HG03342 (cell line): ENCODE results near the gene C2orf69.

Experiments
- ATAC-seq: cut with Tn5 transposase; IDR thresholded peaks from one replicate; pipeline ENCODE4 v1.9.1; 2021; ENCODE audit warnings: mild to moderate bottlenecking, moderate library complexity; ENCODE audit not compliant: unreplicated experiment

C2orf69 gene, protein sequence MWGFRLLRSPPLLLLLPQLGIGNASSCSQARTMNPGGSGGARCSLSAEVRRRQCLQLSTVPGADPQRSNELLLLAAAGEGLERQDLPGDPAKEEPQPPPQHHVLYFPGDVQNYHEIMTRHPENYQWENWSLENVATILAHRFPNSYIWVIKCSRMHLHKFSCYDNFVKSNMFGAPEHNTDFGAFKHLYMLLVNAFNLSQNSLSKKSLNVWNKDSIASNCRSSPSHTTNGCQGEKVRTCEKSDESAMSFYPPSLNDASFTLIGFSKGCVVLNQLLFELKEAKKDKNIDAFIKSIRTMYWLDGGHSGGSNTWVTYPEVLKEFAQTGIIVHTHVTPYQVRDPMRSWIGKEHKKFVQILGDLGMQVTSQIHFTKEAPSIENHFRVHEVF

DNA sequence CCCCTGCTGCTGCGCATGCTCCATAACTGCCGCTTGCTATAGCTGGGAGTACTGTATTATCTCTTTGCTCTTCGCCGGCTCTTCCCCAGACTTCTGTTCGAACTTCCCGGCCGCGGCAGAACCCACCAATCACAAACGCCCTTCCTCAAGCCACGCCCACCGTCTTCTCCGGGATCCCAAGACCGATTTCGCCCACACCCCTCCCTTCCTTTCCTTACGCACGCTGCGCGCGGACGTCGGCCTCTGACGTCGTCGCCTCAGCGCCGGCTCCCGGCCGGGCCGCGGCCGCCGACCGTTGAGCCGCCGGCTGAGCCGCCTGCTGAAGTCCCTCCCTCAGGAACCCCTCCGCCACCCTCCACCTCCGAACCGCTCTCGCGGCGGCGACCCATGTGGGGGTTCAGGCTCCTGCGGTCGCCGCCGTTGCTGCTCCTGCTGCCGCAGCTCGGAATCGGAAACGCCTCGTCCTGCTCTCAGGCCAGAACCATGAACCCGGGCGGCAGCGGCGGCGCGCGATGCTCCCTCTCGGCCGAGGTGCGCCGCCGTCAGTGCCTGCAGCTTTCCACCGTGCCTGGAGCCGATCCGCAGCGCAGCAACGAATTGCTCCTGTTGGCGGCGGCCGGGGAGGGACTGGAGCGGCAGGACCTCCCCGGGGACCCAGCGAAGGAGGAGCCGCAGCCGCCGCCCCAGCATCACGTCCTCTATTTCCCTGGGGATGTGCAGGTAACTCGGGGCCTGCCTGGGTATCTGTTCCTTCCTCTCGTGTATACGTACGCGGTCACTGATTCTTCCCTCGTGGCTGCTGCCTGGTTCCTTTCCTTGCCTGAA, at the start of gene C2orf69:
Gene C2orf69 (plus strand): TSS at position 242 of the 825 bp plus-strand sequence. CDS start 146 bp downstream, at position 388.
- ATAC-seq, result peak; percentile 87

- ATAC-seq, result no peak
These were observed 48.3 kb upstream of the C2orf69 start for GRCh38 chr2:199862788-199863187.

- no peak for ATAC-seq
These were observed 45.2 kb upstream of the C2orf69 start for GRCh38 chr2:199865905-199866304.

DNA sequence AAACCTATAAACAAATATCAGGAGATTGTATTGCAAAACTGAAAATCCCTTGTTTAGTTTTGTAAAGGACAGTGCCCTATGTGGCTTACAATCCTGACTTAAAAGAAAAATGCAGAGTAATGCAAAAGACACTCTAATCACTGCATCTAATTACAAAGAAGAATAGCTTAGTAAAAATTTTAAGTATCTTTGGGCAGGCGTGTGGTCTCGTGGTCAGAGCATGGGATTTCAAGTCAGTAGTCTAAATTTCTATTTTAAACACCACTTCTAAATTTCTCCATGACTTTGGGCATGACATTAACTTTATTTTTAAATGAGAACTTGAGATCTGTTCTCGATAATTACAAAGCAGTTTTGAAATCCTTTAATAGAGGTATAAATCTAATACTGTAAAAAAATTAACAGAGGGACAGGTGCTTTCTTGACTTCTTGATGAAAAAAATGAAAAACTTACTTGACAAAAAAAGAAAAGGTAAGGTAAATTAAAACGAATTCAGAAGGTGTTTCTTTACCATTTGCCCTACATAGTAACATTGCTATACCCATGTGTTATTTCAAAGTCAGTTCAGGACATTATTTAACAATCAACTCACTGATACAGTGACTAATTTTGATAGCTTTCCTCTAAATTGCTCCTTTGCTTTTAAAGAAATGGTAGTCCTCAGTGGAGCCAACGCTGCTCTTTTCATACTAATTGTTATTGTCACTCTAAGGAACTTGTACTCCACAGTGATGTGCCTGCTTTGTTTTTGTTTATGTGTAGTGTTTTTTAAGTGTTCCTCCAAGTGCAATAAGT, 42.5 kb upstream of the C2orf69 start:
- no peak for ATAC-seq

GRCh38 chr2:199869227-199869541, 41.9 kb upstream of the C2orf69 start:
- no peak for ATAC-seq

GRCh38 chr2:199869653-199870052, 41.4 kb upstream of the C2orf69 start:
- no peak for ATAC-seq

DNA sequence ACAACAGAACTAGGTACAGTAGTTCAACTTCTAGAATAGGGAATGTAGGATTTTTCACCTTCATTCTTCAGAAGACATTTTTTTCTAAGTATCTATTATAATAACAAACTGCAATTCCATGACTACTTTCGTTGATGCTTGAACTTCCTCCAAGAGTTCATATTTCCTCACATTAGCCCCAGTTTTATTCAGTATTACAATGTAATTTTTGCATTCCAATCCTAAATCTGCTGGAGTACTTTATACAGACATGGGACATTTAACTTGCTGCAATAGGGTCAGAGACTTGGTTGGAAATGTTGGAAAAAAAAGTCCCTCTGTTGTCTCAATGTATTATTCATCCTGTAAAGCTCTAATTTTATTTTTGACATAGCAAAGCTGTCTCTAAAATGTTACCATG, 40.5 kb upstream of the C2orf69 start:
- no peak for ATAC-seq

DNA sequence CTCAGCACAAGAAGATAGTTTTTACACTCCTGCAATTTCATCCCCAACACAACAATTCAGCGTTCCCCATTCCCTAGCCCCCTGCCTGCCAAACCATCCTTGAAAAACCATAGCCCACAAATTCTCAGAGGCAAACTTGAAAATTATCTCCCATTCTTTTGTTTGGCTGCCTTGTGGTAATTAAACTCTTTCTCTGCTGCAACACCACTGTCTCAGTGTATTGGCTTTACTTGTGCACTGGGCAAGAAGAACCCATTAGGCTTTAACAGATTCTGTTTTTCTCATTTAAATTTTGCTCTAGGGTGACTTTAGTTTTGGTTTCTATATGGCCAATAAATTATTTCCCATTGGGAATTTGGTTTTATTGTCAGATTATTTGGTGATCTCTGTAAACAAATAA, 36.9 kb upstream of the C2orf69 start:
- ATAC-seq, result no peak

DNA sequence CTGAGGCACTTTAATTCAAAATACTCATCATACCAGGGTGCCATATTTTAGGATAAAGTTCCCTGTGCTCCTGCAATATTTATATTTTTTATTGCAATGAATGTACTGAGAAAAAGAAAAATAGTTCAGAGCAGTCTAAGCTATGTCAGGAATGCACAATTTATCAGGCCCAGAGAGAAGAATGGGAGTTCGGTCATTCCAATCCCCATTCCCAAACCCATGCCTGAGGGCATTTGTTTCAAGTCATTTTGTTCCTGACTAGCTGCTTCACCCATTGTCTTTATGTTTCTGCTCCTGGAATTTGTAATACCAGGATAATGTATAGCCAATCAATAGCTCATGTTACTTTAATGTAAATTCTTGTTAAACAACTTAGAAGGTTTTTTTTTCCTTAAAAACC, 35.7 kb upstream of the C2orf69 start:
- ATAC-seq, result no peak

DNA sequence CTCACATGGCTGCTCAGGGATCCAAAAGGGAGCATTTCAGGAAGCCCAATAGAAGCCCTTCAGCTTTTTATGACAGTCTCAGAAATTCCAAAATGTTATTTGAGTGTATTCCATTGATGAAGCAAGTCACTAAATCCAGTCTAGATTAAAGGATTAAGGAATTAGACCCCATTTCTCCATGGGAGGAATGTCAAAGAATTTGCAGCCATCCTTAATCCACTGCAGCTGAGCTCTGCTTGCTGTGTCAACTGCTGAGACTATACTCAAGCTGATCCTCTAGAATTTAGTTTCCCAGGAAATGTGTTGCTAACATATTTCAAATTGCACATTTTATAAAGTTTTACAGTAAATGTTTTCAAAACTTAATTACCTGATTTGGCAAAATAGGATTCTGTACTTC, 28.4 kb upstream of the C2orf69 start:
- ATAC-seq, result no peak

GRCh38 chr2:199883474-199884212, 27.4 kb upstream of the C2orf69 start:
- no peak for ATAC-seq

- no peak for ATAC-seq
These were observed 15.7 kb upstream of the C2orf69 start for GRCh38 chr2:199895406-199895805.

GRCh38 chr2:199896617-199897016, 14.5 kb upstream of the C2orf69 start:
- no peak for ATAC-seq

DNA sequence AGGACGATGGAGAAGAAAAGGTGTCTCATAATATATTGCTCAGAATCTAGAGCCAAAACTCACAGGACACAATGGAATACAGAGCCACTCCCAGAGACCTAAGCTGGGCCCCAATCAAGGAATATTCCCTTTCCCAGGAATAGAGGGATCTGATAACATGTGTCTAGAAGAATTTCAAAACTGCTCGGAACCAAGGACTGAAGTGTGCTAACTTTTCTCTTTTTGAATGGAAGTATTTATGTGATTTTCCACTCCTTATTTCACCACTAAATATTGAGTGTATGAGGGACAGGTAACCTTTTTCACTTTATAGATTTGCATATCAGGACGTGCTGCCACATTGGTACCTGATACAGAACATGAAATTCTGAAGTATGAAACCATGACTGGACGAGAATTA, 9.2 kb upstream of the C2orf69 start:
- no peak for ATAC-seq

GRCh38 chr2:199902486-199903110, 8.5 kb upstream of the C2orf69 start:
- no peak for ATAC-seq

- no peak for ATAC-seq
These were observed 8.0 kb upstream of the C2orf69 start for GRCh38 chr2:199903111-199903510.

DNA sequence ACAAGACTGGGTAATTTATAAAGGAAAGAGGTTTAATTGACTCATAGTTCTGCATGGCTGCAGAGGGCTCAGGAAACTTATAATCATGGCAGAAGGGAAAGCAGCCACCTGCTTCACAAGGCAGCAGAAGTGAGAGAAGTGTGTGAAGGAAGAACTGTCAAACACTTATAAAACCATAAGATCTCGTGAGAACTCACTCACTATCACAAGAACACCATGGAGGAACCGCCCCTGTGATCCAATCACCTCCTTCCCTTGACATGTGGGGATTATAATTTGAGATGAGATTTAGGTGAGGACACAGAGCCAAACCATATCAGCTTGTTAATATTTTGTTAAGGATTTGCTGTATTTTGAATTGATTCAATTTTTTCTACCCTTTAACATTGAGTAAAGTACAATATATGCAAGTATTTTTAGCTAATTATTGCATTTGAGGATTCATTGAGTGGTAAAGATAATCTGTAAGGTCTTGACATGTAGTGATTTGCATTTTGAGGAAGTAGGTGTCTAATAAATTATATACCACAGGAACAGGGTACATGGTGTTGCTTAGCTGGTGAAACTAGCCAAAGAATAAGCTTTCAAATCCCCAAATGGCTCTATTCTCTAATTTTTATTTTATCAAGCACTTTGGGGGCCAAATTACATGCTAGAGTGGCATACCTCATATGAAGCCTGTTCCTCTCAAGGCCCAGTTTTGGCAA, 3.9 kb upstream of the C2orf69 start:
- no peak for ATAC-seq

DNA sequence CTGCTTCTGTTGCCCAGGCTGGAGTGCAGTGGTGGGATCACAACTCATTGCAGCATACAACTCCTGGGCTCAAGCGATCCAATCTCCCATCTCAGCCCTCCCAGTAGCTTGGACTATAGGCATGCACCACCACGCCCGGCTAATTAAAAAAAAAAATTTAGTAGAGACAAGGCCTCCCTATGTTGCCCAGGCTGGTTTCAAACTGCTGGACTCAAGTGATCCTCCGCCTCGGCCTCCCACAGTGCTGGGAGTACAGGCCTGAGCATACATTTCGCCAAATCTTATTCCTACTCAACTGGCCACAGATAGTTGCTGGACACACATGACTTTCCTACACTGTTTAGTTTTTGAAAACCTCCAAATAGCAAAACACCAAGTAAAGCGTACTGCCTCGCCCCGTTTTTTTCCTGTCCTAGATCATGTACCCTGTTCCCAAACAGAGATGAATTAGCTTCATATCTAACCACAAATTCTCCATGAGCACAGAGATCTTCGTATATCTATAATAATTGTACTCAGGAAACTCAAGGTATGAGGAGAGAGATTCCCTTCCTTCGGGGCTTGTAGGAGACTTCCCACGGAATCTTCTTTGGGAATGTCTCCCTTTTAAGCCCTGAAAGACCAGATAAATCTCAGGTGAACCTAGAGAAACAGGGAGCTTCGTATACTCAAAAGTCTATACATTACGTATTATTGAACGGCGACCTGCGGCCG, 598 bp upstream of the C2orf69 start:
- no peak for ATAC-seq

GRCh38 chr2:199911877-199912161, 726 bp downstream of the C2orf69 start:
- ATAC-seq, result no peak
